K562 (cell line): ENCODE data around the gene FAM177B. TPM values are rescaled to one million over a fixed set of nuclear protein-coding genes. Genes with fewer than 3 reads are reported as not detected.
A peak's percentile ranks its signal among the peaks of the same experiment; 100 is the strongest.

Experiments
- ASH1L ChIP-seq: fragments of 450-650 bp; IDR thresholded peaks from 2 replicates; pipeline ENCODE4 v1.6.1; 2018; ENCODE audit warnings: borderline replicate concordance, mild to moderate bottlenecking, low read depth; ENCODE audit not compliant: partially characterized antibody
- C11orf30 ChIP-seq: fragments of 450-650 bp; IDR thresholded peaks from 2 replicates; pipeline ENCODE4 v1.6.1; 2016; ENCODE audit warnings: low read depth, mild to moderate bottlenecking
- CXXC5 ChIP-seq: fragments of 250-450 bp; sonication (Bioruptor Pico); IDR thresholded peaks from 2 replicates; pipeline ENCODE4 v1.8.0; 2022; ENCODE audit warnings: inconsistent platforms, mild to moderate bottlenecking, moderate library complexity
- FOXP1 ChIP-seq: sonication (generic); formaldehyde crosslinking; IDR thresholded peaks from 2 replicates; pipeline ENCODE4 v1.8.0; 2022; ENCODE audit warnings: mild to moderate bottlenecking, missing genetic modification reagents
- KLF1 ChIP-seq: fragments of 450-650 bp; IDR thresholded peaks from 2 replicates; pipeline ENCODE4 v1.6.1; 2016; ENCODE audit warnings: missing genetic modification characterization, missing compliant biosample characterization
- LEF1 ChIP-seq: fragments of 450-650 bp; IDR thresholded peaks from 2 replicates; pipeline ENCODE4 v1.6.1; 2016; ENCODE audit warnings: mild to moderate bottlenecking
- MEIS2 ChIP-seq: fragments of 450-650 bp; IDR thresholded peaks from 2 replicates; pipeline ENCODE4 v1.6.1; 2014; ENCODE audit warnings: mild to moderate bottlenecking; ENCODE audit not compliant: partially characterized antibody
- MYNN ChIP-seq, 2 experiments: sonication (generic); formaldehyde crosslinking in 1 of 2; IDR thresholded peaks; 2 replicates each; pipeline versions ENCODE4 v1.5.0 to v1.6.1; 2016 to 2020; ENCODE audit warnings: antibody characterized with exemption in 1 of 2, missing genetic modification reagents in 1 of 2
- NCOR1 ChIP-seq: fragments of 450-650 bp; IDR thresholded peaks from 2 replicates; pipeline ENCODE4 v1.6.1; 2016; ENCODE audit warnings: mild to moderate bottlenecking, moderate library complexity
- NRF1 ChIP-seq, 2 experiments: fragments of 450-650 bp; IDR thresholded peaks in 1 of 2; conservative IDR thresholded peaks in 1 of 2; 2 replicates each; pipeline ENCODE4 v1.6.1; 2014; ENCODE audit warnings: mild to moderate bottlenecking in 2 of 2
- POLR2AphosphoS5 ChIP-seq: IDR thresholded peaks from 2 replicates; pipeline ENCODE4 v1.6.1; 2011; ENCODE audit warnings: mild to moderate bottlenecking, low read depth, low read length, moderate library complexity; ENCODE audit not compliant: control insufficient read depth, insufficient read depth
- RFX7 ChIP-seq: fragments of 250-450 bp; sonication (Bioruptor Pico); IDR thresholded peaks from 2 replicates; pipeline ENCODE4 v1.5.1; 2021; ENCODE audit warnings: mild to moderate bottlenecking
- SRF ChIP-seq, 2 experiments: fragments of 250-450, 450-650 bp in 1 of 2; sonication (Bioruptor Pico) in 1 of 2; sonication (generic) in 1 of 2; formaldehyde crosslinking; IDR thresholded peaks; 2 replicates each; pipeline versions ENCODE4 v1.5.0 to v1.5.1; 2020 to 2022; ENCODE audit warnings: mild to moderate bottlenecking in 1 of 2, missing genetic modification reagents in 1 of 2
- SRSF7 ChIP-seq: fragments of 200-400 bp; formaldehyde crosslinking; optimal IDR thresholded peaks from 2 replicates; pipeline ENCODE3; 2017; ENCODE audit warnings: mild to moderate bottlenecking, low read depth, low read length
- TAF9B ChIP-seq: fragments of 450-650 bp; IDR thresholded peaks from 2 replicates; pipeline ENCODE4 v1.6.1; 2018; ENCODE audit warnings: mild to moderate bottlenecking; ENCODE audit not compliant: partially characterized antibody
- ZFP30 ChIP-seq: fragments of 250-450 bp; sonication (Bioruptor Pico); IDR thresholded peaks from 2 replicates; pipeline ENCODE4 v1.8.0; 2022; ENCODE audit warnings: moderate library complexity, mild to moderate bottlenecking, inconsistent platforms, borderline replicate concordance
- ZNF316 ChIP-seq: fragments of 450-650 bp; IDR thresholded peaks from 2 replicates; pipeline ENCODE4 v1.6.1; 2016
- polyA plus RNA-seq, 8 experiments: library from polyadenylated mRNA; depleted of rRNA in 4 of 8; stranded (reverse) in 5 of 8; unstranded in 3 of 8; fragments of >200 nt; fragmentation: Nextera tagmentation in 2 of 8; fragmentation: Illumina TruSeq in 1 of 8; extraction: Ambion mirVana in 2 of 8; extraction: Trizol in 1 of 8; gene quantifications; 2 replicates each; pipeline versions ENCODE4 v1.2.1 to v1.2.3, GENCODE V29; 2011 to 2014; ENCODE audit warnings: inconsistent platforms in 1 of 8, missing spikeins in 1 of 8
- total RNA-seq, 7 experiments: library from RNA; depleted of rRNA in 6 of 7; stranded (reverse); fragments of >200 nt in 6 of 7; fragmentation: Illumina TruSeq in 2 of 7; extraction: Trizol in 2 of 7; gene quantifications; 2 replicates each; pipeline versions ENCODE4 v1.2.1 to v1.2.3, GENCODE V29; 2011 to 2021; ENCODE audit warnings: low replicate concordance in 1 of 7
- TF ChIP-seq, protein P1 (sequence below): fragments of 450-650 bp; formaldehyde crosslinking; IDR thresholded peaks from 2 replicates; pipeline ENCODE4 v1.4.0; 2022; ENCODE audit warnings: missing genetic modification characterization
- TF ChIP-seq, protein P2 (sequence below): sonication (generic); formaldehyde crosslinking; IDR thresholded peaks from 2 replicates; pipeline ENCODE4 v1.8.1; 2023; ENCODE audit warnings: mild to moderate bottlenecking, missing genetic modification reagents
- TF ChIP-seq, protein P3 (sequence below): sonication (generic); formaldehyde crosslinking; IDR thresholded peaks from 2 replicates; pipeline ENCODE4 v1.8.1; 2023; ENCODE audit warnings: mild to moderate bottlenecking, missing genetic modification reagents
- TF ChIP-seq, protein P4 (sequence below): fragments of 450-650 bp; IDR thresholded peaks from 2 replicates; pipeline ENCODE4 v1.6.1; 2016; ENCODE audit warnings: low read depth, mild to moderate bottlenecking, moderate library complexity
- TF ChIP-seq, protein P5 (sequence below): sonication (generic); formaldehyde crosslinking; IDR thresholded peaks from 2 replicates; pipeline ENCODE4 v1.8.0; 2023; ENCODE audit warnings: mild to moderate bottlenecking, missing genetic modification reagents

The FAM177B gene
- total and polyA plus RNA-seq, 9 of the 15 experiments (the other 6 are each of a cell fraction or from before 2014, with no cell fraction given) = not detected

DNA sequence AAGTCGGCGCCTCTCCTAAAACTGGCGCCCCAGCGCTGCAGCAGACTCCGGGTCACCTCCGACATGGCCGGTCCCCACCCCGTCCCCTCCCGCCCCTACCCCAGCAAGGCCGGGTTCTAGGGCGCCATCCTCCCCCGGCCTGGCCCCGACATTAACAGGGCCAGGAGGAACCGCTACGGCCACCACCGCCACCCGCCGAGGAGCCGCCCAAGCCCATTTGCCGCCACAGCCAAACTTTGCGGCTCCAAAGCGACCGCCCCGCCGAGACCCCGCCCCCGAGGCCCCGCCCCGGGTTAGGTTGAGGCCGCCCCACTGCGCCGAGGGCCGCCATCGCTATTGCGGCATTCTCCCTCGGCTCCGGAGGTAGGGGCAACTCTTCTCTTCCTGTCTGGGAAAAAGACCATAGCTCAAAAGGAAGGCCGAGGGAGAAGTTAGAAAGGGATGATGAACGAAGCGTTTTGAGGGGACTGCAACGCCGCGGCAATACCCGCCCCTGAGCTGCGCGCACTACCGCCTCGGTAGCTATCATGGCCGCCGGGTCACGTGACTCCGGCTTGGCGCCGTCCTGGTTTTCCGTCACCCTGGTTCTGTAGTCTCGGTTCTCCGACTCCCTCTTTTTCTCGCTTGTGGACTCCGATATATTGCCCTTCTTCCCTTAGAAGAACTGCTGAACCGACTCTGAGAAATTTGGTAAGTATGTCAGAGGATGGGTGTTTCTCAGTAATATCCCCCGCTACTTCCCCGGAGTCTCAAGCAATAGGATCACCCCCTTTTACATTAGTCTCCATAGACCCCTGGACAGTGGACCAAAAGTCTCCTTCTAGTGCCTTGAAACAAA, 24.5 kb upstream of the FAM177B start, which contains the start of the genes AIDA and BROX (continued):
- TF ChIP-seq, protein P1, sequence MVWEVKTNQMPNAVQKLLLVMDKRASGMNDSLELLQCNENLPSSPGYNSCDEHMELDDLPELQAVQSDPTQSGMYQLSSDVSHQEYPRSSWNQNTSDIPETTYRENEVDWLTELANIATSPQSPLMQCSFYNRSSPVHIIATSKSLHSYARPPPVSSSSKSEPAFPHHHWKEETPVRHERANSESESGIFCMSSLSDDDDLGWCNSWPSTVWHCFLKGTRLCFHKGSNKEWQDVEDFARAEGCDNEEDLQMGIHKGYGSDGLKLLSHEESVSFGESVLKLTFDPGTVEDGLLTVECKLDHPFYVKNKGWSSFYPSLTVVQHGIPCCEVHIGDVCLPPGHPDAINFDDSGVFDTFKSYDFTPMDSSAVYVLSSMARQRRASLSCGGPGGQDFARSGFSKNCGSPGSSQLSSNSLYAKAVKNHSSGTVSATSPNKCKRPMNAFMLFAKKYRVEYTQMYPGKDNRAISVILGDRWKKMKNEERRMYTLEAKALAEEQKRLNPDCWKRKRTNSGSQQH (CRISPR knock-in tag) = peak; percentile 32; the same call in 1 of the 2 replicates
- TF ChIP-seq ASH1L = peak; percentile 88
- TF ChIP-seq FOXP1 = no peak
- TF ChIP-seq POLR2AphosphoS5 = 0 out of 2 replicates have a peak, but pooled peaks have one; percentile 19
- no peak for TF ChIP-seq SRF (CRISPR knock-in tag; IDR thresholded peaks at IDR 0.05)
- no peak for TF ChIP-seq ZFP30 (CRISPR knock-in tag)
- TF ChIP-seq, protein P2, sequence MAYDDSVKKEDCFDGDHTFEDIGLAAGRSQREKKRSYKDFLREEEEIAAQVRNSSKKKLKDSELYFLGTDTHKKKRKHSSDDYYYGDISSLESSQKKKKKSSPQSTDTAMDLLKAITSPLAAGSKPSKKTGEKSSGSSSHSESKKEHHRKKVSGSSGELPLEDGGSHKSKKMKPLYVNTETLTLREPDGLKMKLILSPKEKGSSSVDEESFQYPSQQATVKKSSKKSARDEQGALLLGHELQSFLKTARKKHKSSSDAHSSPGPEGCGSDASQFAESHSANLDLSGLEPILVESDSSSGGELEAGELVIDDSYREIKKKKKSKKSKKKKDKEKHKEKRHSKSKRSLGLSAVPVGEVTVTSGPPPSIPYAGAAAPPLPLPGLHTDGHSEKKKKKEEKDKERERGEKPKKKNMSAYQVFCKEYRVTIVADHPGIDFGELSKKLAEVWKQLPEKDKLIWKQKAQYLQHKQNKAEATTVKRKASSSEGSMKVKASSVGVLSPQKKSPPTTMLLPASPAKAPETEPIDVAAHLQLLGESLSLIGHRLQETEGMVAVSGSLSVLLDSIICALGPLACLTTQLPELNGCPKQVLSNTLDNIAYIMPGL = no peak
- TF ChIP-seq NRF1 (conservative IDR thresholded peaks at IDR 0.05 in 1 of 2, IDR thresholded peaks at IDR 0.05 in 1 of 2) = no peak
- no peak for TF ChIP-seq MYNN (IDR thresholded peaks at IDR 0.05)
- no peak for TF ChIP-seq MYNN (CRISPR knock-in tag; IDR thresholded peaks at IDR 0.05)
- TF ChIP-seq, protein P3, sequence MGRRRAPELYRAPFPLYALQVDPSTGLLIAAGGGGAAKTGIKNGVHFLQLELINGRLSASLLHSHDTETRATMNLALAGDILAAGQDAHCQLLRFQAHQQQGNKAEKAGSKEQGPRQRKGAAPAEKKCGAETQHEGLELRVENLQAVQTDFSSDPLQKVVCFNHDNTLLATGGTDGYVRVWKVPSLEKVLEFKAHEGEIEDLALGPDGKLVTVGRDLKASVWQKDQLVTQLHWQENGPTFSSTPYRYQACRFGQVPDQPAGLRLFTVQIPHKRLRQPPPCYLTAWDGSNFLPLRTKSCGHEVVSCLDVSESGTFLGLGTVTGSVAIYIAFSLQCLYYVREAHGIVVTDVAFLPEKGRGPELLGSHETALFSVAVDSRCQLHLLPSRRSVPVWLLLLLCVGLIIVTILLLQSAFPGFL (CRISPR knock-in tag) = no peak
- TF ChIP-seq NCOR1 = no peak
- TF ChIP-seq, protein P4, sequence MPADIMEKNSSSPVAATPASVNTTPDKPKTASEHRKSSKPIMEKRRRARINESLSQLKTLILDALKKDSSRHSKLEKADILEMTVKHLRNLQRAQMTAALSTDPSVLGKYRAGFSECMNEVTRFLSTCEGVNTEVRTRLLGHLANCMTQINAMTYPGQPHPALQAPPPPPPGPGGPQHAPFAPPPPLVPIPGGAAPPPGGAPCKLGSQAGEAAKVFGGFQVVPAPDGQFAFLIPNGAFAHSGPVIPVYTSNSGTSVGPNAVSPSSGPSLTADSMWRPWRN = no peak
- no peak for TF ChIP-seq MEIS2
- 0 out of 2 replicates have a peak, but pooled peaks have one; percentile 33 for TF ChIP-seq LEF1
- TF ChIP-seq KLF1 (tag) = no peak
- TF ChIP-seq, protein P5, sequence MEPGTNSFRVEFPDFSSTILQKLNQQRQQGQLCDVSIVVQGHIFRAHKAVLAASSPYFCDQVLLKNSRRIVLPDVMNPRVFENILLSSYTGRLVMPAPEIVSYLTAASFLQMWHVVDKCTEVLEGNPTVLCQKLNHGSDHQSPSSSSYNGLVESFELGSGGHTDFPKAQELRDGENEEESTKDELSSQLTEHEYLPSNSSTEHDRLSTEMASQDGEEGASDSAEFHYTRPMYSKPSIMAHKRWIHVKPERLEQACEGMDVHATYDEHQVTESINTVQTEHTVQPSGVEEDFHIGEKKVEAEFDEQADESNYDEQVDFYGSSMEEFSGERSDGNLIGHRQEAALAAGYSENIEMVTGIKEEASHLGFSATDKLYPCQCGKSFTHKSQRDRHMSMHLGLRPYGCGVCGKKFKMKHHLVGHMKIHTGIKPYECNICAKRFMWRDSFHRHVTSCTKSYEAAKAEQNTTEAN (CRISPR knock-in tag) = no peak
- peak; percentile 90 for TF ChIP-seq CXXC5
- TF ChIP-seq TAF9B = peak; percentile 28
- TF ChIP-seq ZNF316 = no peak
- peak; percentile 51 for TF ChIP-seq C11orf30
- TF ChIP-seq SRSF7 = no peak
- 0 out of 2 replicates have a peak, but pooled peaks have one; percentile 7 for TF ChIP-seq RFX7 (CRISPR knock-in tag)
